ENCODE measurements around the gene EEF1AKMT3.

The EEF1AKMT3 gene

GRCh38 chr12:57782243-57782607 lies 9.8 kb downstream of the EEF1AKMT3 start:
- Histone ChIP-seq H3K36me3 (ENCODE audit: control insufficient read depth in 1 of 2, insufficient read depth in 2 of 2, low read length in 2 of 2) (peaks cover 15 to 16% of the 10 kb centered on the region in 2 donors), H3K4me1 (ENCODE audit: control insufficient read depth in 1 of 2, insufficient read depth in 2 of 2, low read length in 2 of 2) (peaks cover 0 to 16% of the 10 kb centered on the region in 2 donors), H3K9me3 (ENCODE audit: control insufficient read depth in 1 of 2, low read length in 2 of 2) (no peaks in the 10 kb centered on the region), H3K4me3 (ENCODE audit: low read depth in 1 of 2, low read length in 2 of 2) (peak overlapping the region; percentile 86 to 87), H3K27me3 (ENCODE audit: low read depth, low read length) (no peaks in the 10 kb centered on the region), H3K27ac (ENCODE audit: low read length) (no peak overlapping the region)

- peaks cover 0 to 16% of the 10 kb centered on the region in 2 donors for H3K4me1 ChIP-seq (ENCODE audit: control insufficient read depth in 1 of 2, insufficient read depth in 2 of 2, low read length in 2 of 2)
- no peaks in the 10 kb centered on the region for H3K9me3 ChIP-seq (ENCODE audit: control insufficient read depth in 1 of 2, low read length in 2 of 2)
- H3K27ac ChIP-seq (ENCODE audit: low read length) = peak within 1 kb of the TSS; percentile 50
- peaks cover 16 to 21% of the 10 kb centered on the region in 2 donors for H3K36me3 ChIP-seq (ENCODE audit: control insufficient read depth in 1 of 2, insufficient read depth in 2 of 2, low read length in 2 of 2)
- H3K4me3 ChIP-seq (ENCODE audit: low read depth in 1 of 2, low read length in 2 of 2) = peak within 1 kb of the TSS; percentile 86 to 87
- no peaks in the 10 kb centered on the region for H3K27me3 ChIP-seq (ENCODE audit: low read depth, low read length)
Measured at GRCh38 chr12:57782608-57783465, 10.4 kb downstream of the EEF1AKMT3 start, which contains the start of gene TSFM. Gene TSFM (plus strand): TSS chr12:57782787. CDS start chr12:57782802, 15 bp downstream.

- H3K36me3 ChIP-seq (ENCODE audit: control insufficient read depth in 1 of 2, insufficient read depth in 2 of 2, low read length in 2 of 2) = peaks cover 16 to 25% of the 10 kb centered on the region in 2 donors
- peaks cover 0 to 16% of the 10 kb centered on the region in 2 donors for H3K4me1 ChIP-seq (ENCODE audit: control insufficient read depth in 1 of 2, insufficient read depth in 2 of 2, low read length in 2 of 2)
Measured at GRCh38 chr12:57783466-57783801, 11.0 kb downstream of the EEF1AKMT3 start.

GRCh38 chr12:57783861-57784260 lies 11.4 kb downstream of the EEF1AKMT3 start:
- Histone ChIP-seq H3K4me3 (ENCODE audit: low read depth in 1 of 2, low read length in 2 of 2) (peak overlapping the region in 1 of 2 donors; percentile 87), H3K27me3 (ENCODE audit: low read depth, low read length) (no peaks in the 10 kb centered on the region), H3K4me1 (ENCODE audit: control insufficient read depth in 1 of 2, insufficient read depth in 2 of 2, low read length in 2 of 2) (peaks cover 0 to 16% of the 10 kb centered on the region in 2 donors), H3K36me3 (ENCODE audit: control insufficient read depth in 1 of 2, insufficient read depth in 2 of 2, low read length in 2 of 2) (peaks cover 16 to 29% of the 10 kb centered on the region in 2 donors), H3K27ac (ENCODE audit: low read length) (no peak overlapping the region), H3K9me3 (ENCODE audit: control insufficient read depth in 1 of 2, low read length in 2 of 2) (no peaks in the 10 kb centered on the region)

More at GRCh38 chr12:57783466-57783801, 11.0 kb downstream of the EEF1AKMT3 start:
- H3K4me3 ChIP-seq (ENCODE audit: low read depth in 1 of 2, low read length in 2 of 2) = peak overlapping the region; percentile 86 to 87
- H3K9me3 ChIP-seq (ENCODE audit: control insufficient read depth in 1 of 2, low read length in 2 of 2) = no peaks in the 10 kb centered on the region
- H3K27me3 ChIP-seq (ENCODE audit: low read depth, low read length) = no peaks in the 10 kb centered on the region
- no peak overlapping the region for H3K27ac ChIP-seq (ENCODE audit: low read length)

GRCh38 chr12:57793920-57794319 lies 21.5 kb downstream of the EEF1AKMT3 start:
- Histone ChIP-seq H3K27ac (ENCODE audit: low read length) (no peak overlapping the region), H3K27me3 (ENCODE audit: low read depth, low read length) (no peaks in the 10 kb centered on the region), H3K4me3 (ENCODE audit: low read depth in 1 of 2, low read length in 2 of 2) (no peak overlapping the region), H3K9me3 (ENCODE audit: control insufficient read depth in 1 of 2, low read length in 2 of 2) (no peaks in the 10 kb centered on the region), H3K36me3 (ENCODE audit: control insufficient read depth in 1 of 2, insufficient read depth in 2 of 2, low read length in 2 of 2) (peaks cover 39 to 60% of the 10 kb centered on the region in 2 donors), H3K4me1 (ENCODE audit: control insufficient read depth in 1 of 2, insufficient read depth in 2 of 2, low read length in 2 of 2) (no peaks in the 10 kb centered on the region)

- Histone ChIP-seq H3K9me3 (ENCODE audit: control insufficient read depth in 1 of 2, low read length in 2 of 2) (no peaks in the 10 kb centered on the region), H3K27ac (ENCODE audit: low read length) (no peak overlapping the region), H3K4me3 (ENCODE audit: low read depth in 1 of 2, low read length in 2 of 2) (no peak overlapping the region), H3K36me3 (ENCODE audit: control insufficient read depth in 1 of 2, insufficient read depth in 2 of 2, low read length in 2 of 2) (peaks cover 48 to 74% of the 10 kb centered on the region in 2 donors), H3K27me3 (ENCODE audit: low read depth, low read length) (no peaks in the 10 kb centered on the region), H3K4me1 (ENCODE audit: control insufficient read depth in 1 of 2, insufficient read depth in 2 of 2, low read length in 2 of 2) (no peaks in the 10 kb centered on the region)
Measured at GRCh38 chr12:57795354-57795753, 22.9 kb downstream of the EEF1AKMT3 start.

GRCh38 chr12:57796996-57797395 lies 24.6 kb downstream of the EEF1AKMT3 start:
- Histone ChIP-seq H3K36me3 (ENCODE audit: control insufficient read depth in 1 of 2, insufficient read depth in 2 of 2, low read length in 2 of 2) (peaks cover 48 to 86% of the 10 kb centered on the region in 2 donors), H3K27ac (ENCODE audit: low read length) (no peak overlapping the region), H3K9me3 (ENCODE audit: control insufficient read depth in 1 of 2, low read length in 2 of 2) (no peaks in the 10 kb centered on the region), H3K4me1 (ENCODE audit: control insufficient read depth in 1 of 2, insufficient read depth in 2 of 2, low read length in 2 of 2) (no peaks in the 10 kb centered on the region), H3K4me3 (ENCODE audit: low read depth in 1 of 2, low read length in 2 of 2) (no peak overlapping the region), H3K27me3 (ENCODE audit: low read depth, low read length) (no peaks in the 10 kb centered on the region)

GRCh38 chr12:57797933-57798332 lies 25.5 kb downstream of the EEF1AKMT3 start:
- Histone ChIP-seq H3K9me3 (ENCODE audit: control insufficient read depth in 1 of 2, low read length in 2 of 2) (no peaks in the 10 kb centered on the region), H3K27ac (ENCODE audit: low read length) (no peak overlapping the region), H3K27me3 (ENCODE audit: low read depth, low read length) (no peaks in the 10 kb centered on the region), H3K4me3 (ENCODE audit: low read depth in 1 of 2, low read length in 2 of 2) (no peak overlapping the region), H3K36me3 (ENCODE audit: control insufficient read depth in 1 of 2, insufficient read depth in 2 of 2, low read length in 2 of 2) (peaks cover 49 to 86% of the 10 kb centered on the region in 2 donors), H3K4me1 (ENCODE audit: control insufficient read depth in 1 of 2, insufficient read depth in 2 of 2, low read length in 2 of 2) (no peaks in the 10 kb centered on the region)

- no peak overlapping the region for H3K27ac ChIP-seq (ENCODE audit: low read length)
- peaks cover 45 to 65% of the 10 kb centered on the region in 2 donors for H3K36me3 ChIP-seq (ENCODE audit: control insufficient read depth in 1 of 2, insufficient read depth in 2 of 2, low read length in 2 of 2)
- H3K4me1 ChIP-seq (ENCODE audit: control insufficient read depth in 1 of 2, insufficient read depth in 2 of 2, low read length in 2 of 2) = peaks cover 0 to 3% of the 10 kb centered on the region in 2 donors
- H3K27me3 ChIP-seq (ENCODE audit: low read depth, low read length) = no peaks in the 10 kb centered on the region
- no peak overlapping the region for H3K4me3 ChIP-seq (ENCODE audit: low read depth in 1 of 2, low read length in 2 of 2)
- H3K9me3 ChIP-seq (ENCODE audit: control insufficient read depth in 1 of 2, low read length in 2 of 2) = no peaks in the 10 kb centered on the region
Measured at GRCh38 chr12:57800965-57801364, 28.6 kb downstream of the EEF1AKMT3 start.

- Histone ChIP-seq H3K27me3 (ENCODE audit: low read depth, low read length) (no peaks in the 10 kb centered on the region), H3K27ac (ENCODE audit: low read length) (no peak overlapping the region), H3K4me3 (ENCODE audit: low read depth in 1 of 2, low read length in 2 of 2) (no peak overlapping the region), H3K4me1 (ENCODE audit: control insufficient read depth in 1 of 2, insufficient read depth in 2 of 2, low read length in 2 of 2) (peaks cover 0 to 3% of the 10 kb centered on the region in 2 donors), H3K9me3 (ENCODE audit: control insufficient read depth in 1 of 2, low read length in 2 of 2) (no peaks in the 10 kb centered on the region), H3K36me3 (ENCODE audit: control insufficient read depth in 1 of 2, insufficient read depth in 2 of 2, low read length in 2 of 2) (peaks cover 31 to 64% of the 10 kb centered on the region in 2 donors)
Measured at GRCh38 chr12:57802607-57803006, 30.2 kb downstream of the EEF1AKMT3 start.

GRCh38 chr12:57803319-57803893 lies 31.0 kb downstream of the EEF1AKMT3 start:
- Histone ChIP-seq H3K9me3 (ENCODE audit: control insufficient read depth in 1 of 2, low read length in 2 of 2) (no peaks in the 10 kb centered on the region), H3K4me3 (ENCODE audit: low read depth in 1 of 2, low read length in 2 of 2) (no peak overlapping the region), H3K36me3 (ENCODE audit: control insufficient read depth in 1 of 2, insufficient read depth in 2 of 2, low read length in 2 of 2) (peaks cover 37 to 67% of the 10 kb centered on the region in 2 donors), H3K27me3 (ENCODE audit: low read depth, low read length) (no peaks in the 10 kb centered on the region), H3K4me1 (ENCODE audit: control insufficient read depth in 1 of 2, insufficient read depth in 2 of 2, low read length in 2 of 2) (peaks cover 0 to 3% of the 10 kb centered on the region in 2 donors), H3K27ac (ENCODE audit: low read length) (no peak overlapping the region)
